ENCODE results near the gene ALDH6A1. TPM values are rescaled to one million over a fixed set of nuclear protein-coding genes. Genes with fewer than 3 reads are reported as not detected.
A peak's percentile ranks its signal among the peaks of the same experiment; 100 is the strongest.

ALDH6A1 gene
- total RNA-seq, 2 donors from 2014 or later: 28.8 to 37.2 TPM

DNA sequence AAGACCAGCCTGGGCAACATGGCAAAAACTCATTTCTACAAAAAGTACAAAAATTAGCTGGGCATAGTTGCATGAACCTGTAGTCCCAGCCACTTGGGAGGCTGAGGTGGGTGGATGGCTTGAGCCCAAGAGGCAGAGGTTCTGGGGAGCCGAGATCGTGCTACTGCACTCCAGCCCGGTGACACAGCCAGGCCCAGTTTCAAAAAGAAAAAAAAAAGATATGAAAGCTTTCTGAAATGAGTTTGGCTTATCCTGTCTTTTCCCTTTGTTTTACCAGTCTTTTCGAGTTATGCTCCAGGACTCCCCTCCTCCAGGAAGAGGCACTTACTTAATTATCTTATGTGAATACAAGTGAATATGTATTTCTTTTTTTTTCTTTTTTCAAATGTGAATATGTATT is 61.9 kb downstream of the ALDH6A1 start:
- no peaks in the 10 kb centered on the region for H3K9me3 ChIP-seq
- H3K4me1 ChIP-seq: peaks cover 0 to 15% of the 10 kb centered on the region in 2 donors
- H3K27ac ChIP-seq: no peak overlapping the region
- TF ChIP-seq, protein P1, sequence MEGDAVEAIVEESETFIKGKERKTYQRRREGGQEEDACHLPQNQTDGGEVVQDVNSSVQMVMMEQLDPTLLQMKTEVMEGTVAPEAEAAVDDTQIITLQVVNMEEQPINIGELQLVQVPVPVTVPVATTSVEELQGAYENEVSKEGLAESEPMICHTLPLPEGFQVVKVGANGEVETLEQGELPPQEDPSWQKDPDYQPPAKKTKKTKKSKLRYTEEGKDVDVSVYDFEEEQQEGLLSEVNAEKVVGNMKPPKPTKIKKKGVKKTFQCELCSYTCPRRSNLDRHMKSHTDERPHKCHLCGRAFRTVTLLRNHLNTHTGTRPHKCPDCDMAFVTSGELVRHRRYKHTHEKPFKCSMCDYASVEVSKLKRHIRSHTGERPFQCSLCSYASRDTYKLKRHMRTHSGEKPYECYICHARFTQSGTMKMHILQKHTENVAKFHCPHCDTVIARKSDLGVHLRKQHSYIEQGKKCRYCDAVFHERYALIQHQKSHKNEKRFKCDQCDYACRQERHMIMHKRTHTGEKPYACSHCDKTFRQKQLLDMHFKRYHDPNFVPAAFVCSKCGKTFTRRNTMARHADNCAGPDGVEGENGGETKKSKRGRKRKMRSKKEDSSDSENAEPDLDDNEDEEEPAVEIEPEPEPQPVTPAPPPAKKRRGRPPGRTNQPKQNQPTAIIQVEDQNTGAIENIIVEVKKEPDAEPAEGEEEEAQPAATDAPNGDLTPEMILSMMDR (IDR thresholded peaks at IDR 0.05): no peak
- DNase-seq (ENCODE audit: low spot score): no peak
- no peaks in the 10 kb centered on the region for H3K36me3 ChIP-seq
- H3K4me3 ChIP-seq: no peak overlapping the region
- no peaks in the 10 kb centered on the region for H3K27me3 ChIP-seq

DNA sequence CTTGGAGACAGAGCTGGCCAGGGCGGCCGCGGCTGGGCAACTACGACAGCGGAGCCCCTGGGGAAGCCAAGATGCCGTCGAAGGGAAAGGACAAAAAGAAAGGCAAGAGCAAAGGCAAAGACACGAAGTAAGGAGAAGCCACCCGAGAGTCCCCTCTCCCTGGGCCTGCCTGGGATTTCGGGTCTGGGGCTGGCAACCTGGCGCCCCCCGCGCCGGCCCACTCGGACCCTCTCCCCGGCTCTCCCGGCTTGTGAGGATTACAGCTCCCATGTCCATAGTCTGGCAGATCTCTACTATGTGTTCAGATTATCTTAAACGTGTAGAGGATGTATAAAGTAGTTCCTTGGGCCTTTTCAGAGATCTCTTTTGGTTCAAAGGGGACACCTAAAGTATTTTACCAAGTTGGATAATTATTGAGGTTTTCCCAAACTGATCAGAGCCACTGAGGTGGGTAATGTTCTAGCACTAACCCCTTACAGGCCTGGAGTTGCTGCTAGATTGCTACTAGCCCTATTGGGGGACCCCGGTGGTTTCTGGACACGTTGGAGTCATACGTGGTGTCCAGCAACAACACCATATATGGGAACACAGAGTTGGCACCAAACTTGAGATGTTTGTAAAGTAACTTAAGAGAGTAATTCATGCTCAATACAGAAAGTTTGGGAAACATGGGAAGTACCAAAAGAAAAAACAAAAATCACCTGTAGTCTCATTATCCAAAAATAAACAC is 64.7 kb downstream of the ALDH6A1 start:
- H3K4me3 ChIP-seq: peak overlapping the region; percentile 79 to 82
- H3K36me3 ChIP-seq: no peaks in the 10 kb centered on the region
- peaks cover 0 to 15% of the 10 kb centered on the region in 2 donors for H3K4me1 ChIP-seq
- peak overlapping the region; percentile 97 to 99 for H3K27ac ChIP-seq
- no peaks in the 10 kb centered on the region for H3K9me3 ChIP-seq
- no peak for DNase-seq (ENCODE audit: low spot score)
- H3K27me3 ChIP-seq: no peaks in the 10 kb centered on the region
- TF ChIP-seq, protein P1 (IDR thresholded peaks at IDR 0.05): no peak

DNA sequence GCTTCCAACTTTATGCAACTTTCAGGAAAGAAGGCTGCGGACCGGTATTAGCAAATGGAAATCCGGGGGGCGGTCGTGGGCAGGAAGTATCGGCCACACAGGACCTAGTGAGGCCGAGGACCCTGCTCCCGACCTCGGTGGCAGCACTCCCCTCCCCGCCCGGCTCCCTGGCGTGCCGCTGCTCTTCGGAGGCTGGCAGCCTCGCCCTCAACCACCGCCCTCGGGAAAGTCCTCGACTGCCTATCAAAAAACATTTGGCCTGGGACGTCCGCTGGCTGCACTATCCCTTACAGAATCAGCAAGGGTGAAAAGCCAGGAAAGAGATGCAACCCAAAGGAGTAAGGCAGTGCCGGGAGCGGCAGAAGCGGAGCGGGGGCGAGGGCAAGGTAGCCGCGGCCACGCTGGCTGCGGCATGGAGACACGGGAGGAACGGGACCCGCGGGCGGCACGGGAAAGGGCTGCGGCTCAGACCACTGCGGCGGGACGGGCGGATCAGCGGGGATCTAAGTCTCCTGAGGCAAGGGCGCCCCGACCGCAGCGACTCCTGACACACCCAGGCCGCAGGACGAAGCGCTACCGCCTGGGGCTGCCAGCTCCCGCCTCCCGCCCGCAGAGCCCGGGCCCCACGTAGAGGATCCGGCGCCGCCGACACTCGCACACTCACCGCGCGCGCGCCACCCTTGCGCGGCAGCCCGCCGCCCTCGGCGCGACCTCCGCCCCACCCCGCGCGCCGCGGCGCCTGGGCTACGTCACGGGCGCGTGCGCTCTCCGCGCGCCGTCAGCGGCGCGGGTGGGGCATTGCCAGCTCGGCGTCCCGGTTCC is 65.5 kb downstream of the ALDH6A1 start, which contains the start of the genes BBOF1 and ENTPD5:
TSS of gene BBOF1 (plus strand) at position 764 of the 822 bp plus-strand sequence. CDS start 130 bp downstream, outside the sequence.
TSS of gene ENTPD5 (minus strand) at position 703 of the 822 bp plus-strand sequence. CDS start 31,186 bp downstream, outside the sequence.
- no peaks in the 10 kb centered on the region for H3K9me3 ChIP-seq
- H3K27ac ChIP-seq: peak within 1 kb of the TSS; percentile 97 to 99
- H3K4me1 ChIP-seq: peaks cover 0 to 15% of the 10 kb centered on the region in 2 donors
- TF ChIP-seq, protein P1 (IDR thresholded peaks at IDR 0.05): no peak
- no peaks in the 10 kb centered on the region for H3K27me3 ChIP-seq
- peak within 1 kb of the TSS; percentile 79 to 82 for H3K4me3 ChIP-seq
- no peaks in the 10 kb centered on the region for H3K36me3 ChIP-seq
- DNase-seq (ENCODE audit: low spot score): peak; percentile 79

DNA sequence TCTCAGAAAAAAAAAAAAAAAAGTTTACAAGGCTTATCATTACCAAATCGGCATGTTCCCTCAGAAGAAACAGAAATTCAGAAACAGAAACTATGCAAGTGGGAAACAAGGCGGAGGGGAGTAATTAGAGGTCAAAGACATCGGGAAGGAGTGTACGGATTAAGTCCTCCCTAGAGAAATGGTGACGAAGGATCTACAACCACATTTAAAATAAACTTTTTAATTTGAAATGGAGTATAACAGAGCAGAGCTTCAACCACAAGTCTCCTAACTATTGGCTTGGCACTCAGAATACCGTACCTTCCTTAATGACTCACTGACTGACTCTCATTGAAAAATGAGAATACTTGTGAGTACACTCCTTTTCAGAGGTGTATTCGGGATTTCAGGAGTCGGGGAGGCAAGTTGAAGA is 66.1 kb downstream of the ALDH6A1 start:
- TF ChIP-seq, protein P1 (IDR thresholded peaks at IDR 0.05): no peak
- Histone ChIP-seq H3K4me3 (peak overlapping the region; percentile 79 to 82), H3K9me3 (no peaks in the 10 kb centered on the region), H3K27me3 (no peaks in the 10 kb centered on the region), H3K27ac (peak overlapping the region; percentile 97 to 99), H3K36me3 (no peaks in the 10 kb centered on the region), H3K4me1 (peaks cover 0 to 15% of the 10 kb centered on the region in 2 donors)
- DNase-seq (ENCODE audit: low spot score): no peak

DNA sequence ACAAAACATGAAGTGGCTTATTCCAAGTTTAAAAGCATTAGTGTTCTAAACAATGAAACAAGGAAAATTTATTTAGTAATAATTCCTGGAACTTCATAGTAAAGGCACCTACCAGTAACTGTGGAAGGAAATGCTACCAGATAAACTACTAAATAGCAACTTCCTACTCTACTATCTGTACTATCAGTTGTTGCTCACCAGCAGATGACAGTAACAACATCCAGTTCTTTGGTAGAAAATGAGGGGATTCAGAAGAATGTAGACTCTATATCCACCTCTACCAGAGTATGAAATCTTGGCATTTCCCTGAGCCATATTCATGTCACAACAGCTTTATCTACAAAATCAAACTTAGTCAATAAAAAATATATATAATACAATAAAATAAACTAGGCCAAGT is 68.3 kb downstream of the ALDH6A1 start:
- Histone ChIP-seq H3K4me3 (no peak overlapping the region), H3K4me1 (peaks cover 0 to 15% of the 10 kb centered on the region in 2 donors), H3K27ac (no peak overlapping the region), H3K27me3 (no peaks in the 10 kb centered on the region), H3K36me3 (no peaks in the 10 kb centered on the region), H3K9me3 (no peaks in the 10 kb centered on the region)
- TF ChIP-seq, protein P1 (IDR thresholded peaks at IDR 0.05): no peak
- no peak for DNase-seq (ENCODE audit: low spot score)
